Bronchial epithelial cell (primary cell): ENCODE results near the gene ZSCAN12. TPM values are rescaled to one million over a fixed set of nuclear protein-coding genes. Genes with fewer than 3 reads are reported as not detected.
"Not testable (repeated sequence)": the region's sequence is repeated elsewhere in the genome, so short reads cannot be mapped to it uniquely, and the experiment has no call there.

Experiments used
- DNase-seq: peaks from one replicate; pipeline ENCODE4 v3.0.0-alpha.2; 2010; ENCODE audit warnings: low read depth
- FAIRE-seq: peaks from 2 replicates; lab custom pipeline; 2011; peaks lifted over from hg19 to GRCh38; lab: Jason Lieb, UNC
- H3K27me3 ChIP-seq: 2 replicates; pipeline ENCODE4 v1.5.1; 2011; ENCODE audit warnings: low read length; ENCODE audit not compliant: control insufficient read depth, insufficient read depth
- H3K36me3 ChIP-seq: 2 replicates; pipeline ENCODE4 v1.5.1; 2011; ENCODE audit warnings: low read length; ENCODE audit not compliant: control insufficient read depth, insufficient read depth
- H3K4me3 ChIP-seq: 2 replicates; pipeline ENCODE4 v1.5.1; 2011; ENCODE audit warnings: mild to moderate bottlenecking, low read depth, low read length, control low read depth
- CTCF ChIP-seq: IDR thresholded peaks from 2 replicates; pipeline ENCODE4 v1.5.1; 2011; ENCODE audit warnings: mild to moderate bottlenecking, moderate library complexity, low read length, control low read depth, inconsistent platforms; ENCODE audit not compliant: insufficient read depth, severe bottlenecking
- total RNA-seq: library from RNA; depleted of rRNA; stranded (reverse); fragments of >200 nt; gene quantifications from 2 replicates; pipeline ENCODE4 v1.2.1, GENCODE V29; 2014

ZSCAN12 gene
- total RNA-seq, 1 donor from 2014 or later = 6.8 TPM

- no peak overlapping the region for H3K4me3 ChIP-seq
- peaks cover 4% of the 10 kb centered on the region for H3K36me3 ChIP-seq
- FAIRE-seq = no peak
- TF ChIP-seq CTCF = no peak
- no peaks in the 10 kb centered on the region for H3K27me3 ChIP-seq
- DNase-seq = no peak
Observed at GRCh38 chr6:28360961-28361360, 38.6 kb downstream of the ZSCAN12 start.

GRCh38 chr6:28359562-28359961, 40.0 kb downstream of the ZSCAN12 start:
- H3K27me3 ChIP-seq, H3K36me3 ChIP-seq, H3K4me3 ChIP-seq, FAIRE-seq, DNase-seq: not testable (repeated sequence)

GRCh38 chr6:28357036-28357435, 42.5 kb downstream of the ZSCAN12 start:
- no peak for TF ChIP-seq CTCF

GRCh38 chr6:28356666-28357020, 42.9 kb downstream of the ZSCAN12 start:
- H3K27me3 ChIP-seq = no peaks in the 10 kb centered on the region
- DNase-seq (no peak), FAIRE-seq (no peak)
- TF ChIP-seq CTCF = no peak
- no peaks in the 10 kb centered on the region for H3K36me3 ChIP-seq
- no peak overlapping the region for H3K4me3 ChIP-seq

More at GRCh38 chr6:28357036-28357435, 42.5 kb downstream of the ZSCAN12 start:
- H3K36me3 ChIP-seq = no peaks in the 10 kb centered on the region
- DNase-seq (peak; percentile 26), FAIRE-seq (no peak)
- no peaks in the 10 kb centered on the region for H3K27me3 ChIP-seq
- no peak overlapping the region for H3K4me3 ChIP-seq

GRCh38 chr6:28355743-28356665, 43.5 kb downstream of the ZSCAN12 start:
- TF ChIP-seq CTCF = peak; percentile 64
- Histone ChIP-seq H3K4me3 (peak overlapping the region; percentile 44), H3K27me3 (no peaks in the 10 kb centered on the region), H3K36me3 (no peaks in the 10 kb centered on the region)
- no peak for FAIRE-seq
- DNase-seq = peak; percentile 79

GRCh38 chr6:28354688-28355554, 44.6 kb downstream of the ZSCAN12 start:
- Histone ChIP-seq H3K36me3 (no peaks in the 10 kb centered on the region), H3K4me3 (no peak overlapping the region), H3K27me3 (no peaks in the 10 kb centered on the region)
- DNase-seq (no peak), FAIRE-seq (no peak)
- no peak for TF ChIP-seq CTCF
